Nephron (organoid): ENCODE results near the gene SMAD7.

Source experiments
- H3K27ac Mint-ChIP-seq, 3 experiments: 2 replicates each; pipeline ENCODE4 v1.8.0; 2020; ENCODE audit warnings: mixed read lengths in 3 of 3, mild to moderate bottlenecking in 2 of 3, moderate library complexity in 1 of 3
- H3K27me3 Mint-ChIP-seq: 2 replicates; pipeline ENCODE4 v1.8.0; 2021; ENCODE audit warnings: low read depth, mild to moderate bottlenecking, moderate library complexity, mixed read lengths
- H3K36me3 Mint-ChIP-seq: 2 replicates; pipeline ENCODE4 v1.8.0; 2020; ENCODE audit warnings: low read depth, mixed read lengths
- H3K4me1 Mint-ChIP-seq: 2 replicates; pipeline ENCODE4 v1.8.0; 2020; ENCODE audit warnings: mixed read lengths
- H3K4me3 Mint-ChIP-seq, 3 experiments: 2 replicates each; pipeline ENCODE4 v1.8.0; 2020; ENCODE audit warnings: mild to moderate bottlenecking in 3 of 3, mixed read lengths in 3 of 3, moderate library complexity in 2 of 3
- H3K9me3 Mint-ChIP-seq: 2 replicates; pipeline ENCODE4 v1.8.0; 2020; ENCODE audit warnings: mixed read lengths
- CTCF ChIP-seq, 3 experiments: fragments of 200-600 bp; sonication (generic); IDR thresholded peaks; one replicate each; pipeline ENCODE4 v1.5.0; 2021; ENCODE audit warnings: antibody characterized with exemption in 3 of 3; ENCODE audit not compliant: unreplicated experiment in 3 of 3

The SMAD7 gene

GRCh38 chr18:48992133-48992532, 41.4 kb upstream of the SMAD7 start:
- peaks cover 27% of the 10 kb centered on the region for H3K27me3 Mint-ChIP-seq
- H3K4me3 Mint-ChIP-seq: no peak overlapping the region
- no peak for TF ChIP-seq CTCF (IDR thresholded peaks at IDR 0.05; ENCODE audit: unreplicated experiment in 3 of 3)
- peaks cover 52% of the 10 kb centered on the region for H3K4me1 Mint-ChIP-seq
- H3K27ac Mint-ChIP-seq: peak overlapping the region in 2 of 3 experiments; percentile 87 to 91
- no peaks in the 10 kb centered on the region for H3K36me3 Mint-ChIP-seq
- no peaks in the 10 kb centered on the region for H3K9me3 Mint-ChIP-seq

- no peak overlapping the region for H3K4me3 Mint-ChIP-seq
- peak overlapping the region in 2 of 3 experiments; percentile 40 to 70 for H3K27ac Mint-ChIP-seq
- H3K27me3 Mint-ChIP-seq: peaks cover 23% of the 10 kb centered on the region
- no peak for TF ChIP-seq CTCF (IDR thresholded peaks at IDR 0.05; ENCODE audit: unreplicated experiment in 3 of 3)
- H3K4me1 Mint-ChIP-seq: peaks cover 49% of the 10 kb centered on the region
- no peaks in the 10 kb centered on the region for H3K9me3 Mint-ChIP-seq
- H3K36me3 Mint-ChIP-seq: no peaks in the 10 kb centered on the region
Observed at GRCh38 chr18:48991676-48992075, 40.9 kb upstream of the SMAD7 start.

GRCh38 chr18:48991319-48991660, 40.5 kb upstream of the SMAD7 start:
- no peaks in the 10 kb centered on the region for H3K36me3 Mint-ChIP-seq
- peaks cover 49% of the 10 kb centered on the region for H3K4me1 Mint-ChIP-seq
- H3K4me3 Mint-ChIP-seq: no peak overlapping the region
- peaks cover 23% of the 10 kb centered on the region for H3K27me3 Mint-ChIP-seq
- peak overlapping the region in 2 of 3 experiments; percentile 40 to 70 for H3K27ac Mint-ChIP-seq
- no peak for TF ChIP-seq CTCF (IDR thresholded peaks at IDR 0.05; ENCODE audit: unreplicated experiment in 3 of 3)
- no peaks in the 10 kb centered on the region for H3K9me3 Mint-ChIP-seq

GRCh38 chr18:48990481-48991318, 39.9 kb upstream of the SMAD7 start:
- TF ChIP-seq CTCF (IDR thresholded peaks at IDR 0.05; ENCODE audit: unreplicated experiment in 3 of 3): no peak
- Mint-ChIP-seq H3K27ac (peak overlapping the region; percentile 78 to 93 (median 84)), H3K9me3 (no peaks in the 10 kb centered on the region), H3K4me3 (no peak overlapping the region), H3K36me3 (no peaks in the 10 kb centered on the region), H3K4me1 (peaks cover 49% of the 10 kb centered on the region), H3K27me3 (peaks cover 18% of the 10 kb centered on the region)

- Mint-ChIP-seq H3K27me3 (peaks cover 13% of the 10 kb centered on the region), H3K27ac (peak overlapping the region; percentile 78 to 93 (median 84)), H3K9me3 (no peaks in the 10 kb centered on the region), H3K36me3 (no peaks in the 10 kb centered on the region), H3K4me3 (no peak overlapping the region), H3K4me1 (peaks cover 55% of the 10 kb centered on the region)
- no peak for TF ChIP-seq CTCF (IDR thresholded peaks at IDR 0.05; ENCODE audit: unreplicated experiment in 3 of 3)
Observed at GRCh38 chr18:48989304-48990303, 38.8 kb upstream of the SMAD7 start.
